IPS-20b (cell line): Measurements from ENCODE around the gene EMID1.
A peak's percentile ranks its signal among the peaks of the same experiment; 100 is the strongest.

Source experiments
- H3K27ac ChIP-seq: one replicate; pipeline ENCODE4 v1.5.1; 2013; ENCODE audit warnings: low read length
- H3K27me3 ChIP-seq: 2 replicates; pipeline ENCODE4 v1.6.1; 2013; ENCODE audit warnings: mild to moderate bottlenecking, low read length, inconsistent platforms; ENCODE audit not compliant: insufficient read depth
- H3K36me3 ChIP-seq: 2 replicates; pipeline ENCODE4 v1.6.1; 2013; ENCODE audit warnings: low read depth, mild to moderate bottlenecking, inconsistent platforms, low read length, moderate library complexity; ENCODE audit not compliant: insufficient read depth
- H3K4me1 ChIP-seq: 2 replicates; pipeline ENCODE4 v1.6.1; 2013; ENCODE audit warnings: mild to moderate bottlenecking, control low read depth, inconsistent platforms, low read length, moderate library complexity; ENCODE audit not compliant: insufficient read depth
- H3K4me3 ChIP-seq: 2 replicates; pipeline ENCODE4 v1.5.1; 2013; ENCODE audit warnings: mild to moderate bottlenecking, low read length, inconsistent platforms
- H3K9ac ChIP-seq: 2 replicates; pipeline ENCODE4 v1.6.1; 2013; ENCODE audit warnings: low read depth, mild to moderate bottlenecking, inconsistent platforms, low read length, moderate library complexity
- H3K9me3 ChIP-seq: 2 replicates; pipeline ENCODE4 v1.6.1; 2013; ENCODE audit warnings: mild to moderate bottlenecking, low read depth, low read length, inconsistent platforms; ENCODE audit not compliant: insufficient read depth

The EMID1 gene

GRCh38 chr22:29195964-29196666 is 9.6 kb upstream of the EMID1 start:
- Histone ChIP-seq H3K27me3 (no peaks in the 10 kb centered on the region), H3K9ac (no peak overlapping the region), H3K9me3 (no peaks in the 10 kb centered on the region), H3K4me3 (no peak overlapping the region), H3K4me1 (no peaks in the 10 kb centered on the region), H3K36me3 (no peaks in the 10 kb centered on the region), H3K27ac (no peak overlapping the region)

GRCh38 chr22:29197096-29197495 is 8.6 kb upstream of the EMID1 start:
- Histone ChIP-seq H3K4me3 (no peak overlapping the region), H3K9me3 (no peaks in the 10 kb centered on the region), H3K36me3 (no peaks in the 10 kb centered on the region), H3K27me3 (no peaks in the 10 kb centered on the region), H3K9ac (no peak overlapping the region), H3K4me1 (no peaks in the 10 kb centered on the region), H3K27ac (no peak overlapping the region)

GRCh38 chr22:29198240-29198639 is 7.5 kb upstream of the EMID1 start:
- no peaks in the 10 kb centered on the region for H3K27me3 ChIP-seq
- H3K27ac ChIP-seq, result no peak overlapping the region
- no peak overlapping the region for H3K4me3 ChIP-seq
- no peaks in the 10 kb centered on the region for H3K9me3 ChIP-seq
- no peaks in the 10 kb centered on the region for H3K4me1 ChIP-seq
- no peaks in the 10 kb centered on the region for H3K36me3 ChIP-seq
- H3K9ac ChIP-seq, result no peak overlapping the region

GRCh38 chr22:29199702-29200400 is 5.8 kb upstream of the EMID1 start:
- H3K9ac ChIP-seq, result no peak overlapping the region
- H3K27ac ChIP-seq, result no peak overlapping the region
- no peak overlapping the region for H3K4me3 ChIP-seq
- no peaks in the 10 kb centered on the region for H3K36me3 ChIP-seq
- H3K27me3 ChIP-seq, result peaks cover 2% of the 10 kb centered on the region; the same call in 1 of the 2 replicates
- H3K4me1 ChIP-seq, result no peaks in the 10 kb centered on the region
- no peaks in the 10 kb centered on the region for H3K9me3 ChIP-seq

- H3K27ac ChIP-seq, result no peak overlapping the region
- no peaks in the 10 kb centered on the region for H3K36me3 ChIP-seq
- H3K9ac ChIP-seq, result no peak overlapping the region
- no peaks in the 10 kb centered on the region for H3K9me3 ChIP-seq
- H3K4me1 ChIP-seq, result no peaks in the 10 kb centered on the region
- H3K4me3 ChIP-seq, result no peak overlapping the region
- peaks cover 9% of the 10 kb centered on the region; the same call in 1 of the 2 replicates for H3K27me3 ChIP-seq
Observed at GRCh38 chr22:29200901-29201300, 4.8 kb upstream of the EMID1 start.

GRCh38 chr22:29201782-29202181 is 3.9 kb upstream of the EMID1 start:
- H3K27ac ChIP-seq, result no peak overlapping the region
- H3K9me3 ChIP-seq, result no peaks in the 10 kb centered on the region
- H3K36me3 ChIP-seq, result no peaks in the 10 kb centered on the region
- no peaks in the 10 kb centered on the region; the same call in 1 of the 2 replicates for H3K4me1 ChIP-seq
- H3K4me3 ChIP-seq, result no peak overlapping the region
- no peak overlapping the region for H3K9ac ChIP-seq
- peaks cover 12% of the 10 kb centered on the region; the same call in 1 of the 2 replicates for H3K27me3 ChIP-seq

GRCh38 chr22:29202212-29203192 is 3.2 kb upstream of the EMID1 start:
- H3K27ac ChIP-seq, result no peak overlapping the region
- peaks cover 13% of the 10 kb centered on the region; the same call in 1 of the 2 replicates for H3K27me3 ChIP-seq
- no peak overlapping the region for H3K4me3 ChIP-seq

GRCh38 chr22:29203488-29204454 is 1.9 kb upstream of the EMID1 start:
- no peak overlapping the region for H3K9ac ChIP-seq
- no peaks in the 10 kb centered on the region for H3K9me3 ChIP-seq
- no peaks in the 10 kb centered on the region; the same call in 1 of the 2 replicates for H3K4me1 ChIP-seq

More at GRCh38 chr22:29202212-29203192, 3.2 kb upstream of the EMID1 start:
- Histone ChIP-seq H3K4me1 (no peaks in the 10 kb centered on the region; the same call in 1 of the 2 replicates), H3K9me3 (no peaks in the 10 kb centered on the region), H3K36me3 (no peaks in the 10 kb centered on the region), H3K9ac (no peak overlapping the region)

GRCh38 chr22:29204455-29205183 is 1.1 kb upstream of the EMID1 start:
- Histone ChIP-seq H3K27me3 (peaks cover 13% of the 10 kb centered on the region; the same call in 1 of the 2 replicates), H3K4me1 (peaks cover 4% of the 10 kb centered on the region; the same call in 1 of the 2 replicates), H3K36me3 (no peaks in the 10 kb centered on the region), H3K27ac (no peak overlapping the region), H3K9ac (no peak overlapping the region), H3K9me3 (no peaks in the 10 kb centered on the region), H3K4me3 (no peak overlapping the region)

More at GRCh38 chr22:29203488-29204454, 1.9 kb upstream of the EMID1 start:
- Histone ChIP-seq H3K27me3 (peaks cover 13% of the 10 kb centered on the region; the same call in 1 of the 2 replicates), H3K36me3 (no peaks in the 10 kb centered on the region), H3K27ac (no peak overlapping the region), H3K4me3 (no peak overlapping the region)

GRCh38 chr22:29205252-29205593 is 473 bp upstream of the EMID1 start:
- H3K9me3 ChIP-seq, result no peaks in the 10 kb centered on the region
- H3K27me3 ChIP-seq, result peaks cover 13% of the 10 kb centered on the region; the same call in 1 of the 2 replicates
- peak overlapping the region; percentile 62; the same call in 1 of the 2 replicates for H3K4me3 ChIP-seq
- H3K4me1 ChIP-seq, result peaks cover 7% of the 10 kb centered on the region; the same call in 1 of the 2 replicates
- H3K27ac ChIP-seq, result no peak overlapping the region
- H3K9ac ChIP-seq, result no peak overlapping the region
- H3K36me3 ChIP-seq, result no peaks in the 10 kb centered on the region
